ENCODE measurements around the gene AAK1.
"Not testable (repeated sequence)": the region's sequence is repeated elsewhere in the genome, so short reads cannot be mapped to it uniquely, and the experiment has no call there.

The AAK1 gene

GRCh38 chr2:69624131-69624530 lies 19.4 kb downstream of the AAK1 start:
- peaks cover 99% of the 10 kb centered on the region for H3K79me2 ChIP-seq (ENCODE audit: insufficient read depth, low read length)
- H3K9me3 ChIP-seq (ENCODE audit: insufficient read depth, low read length, severe bottlenecking): no peaks in the 10 kb centered on the region
- peaks cover 77% of the 10 kb centered on the region for H4K20me1 ChIP-seq (ENCODE audit: insufficient read depth, low read length)
- H3K4me3 ChIP-seq (ENCODE audit: low read depth in 1 of 2, low read length in 2 of 2): no peak overlapping the region
- no peaks in the 10 kb centered on the region for H3K27me3 ChIP-seq (ENCODE audit: insufficient read depth, low read length, poor library complexity)
- no peak overlapping the region for H3K4me2 ChIP-seq (ENCODE audit: insufficient read depth, low read length)
- ATAC-seq (ENCODE audit: insufficient read depth, low read depth) (no peak), DNase-seq (no peak)
- H3K36me3 ChIP-seq (ENCODE audit: insufficient read depth, low read length): peaks cover 26% of the 10 kb centered on the region
- no peak overlapping the region for H2AFZ ChIP-seq (ENCODE audit: low read depth, low read length)
- no peak overlapping the region for H3K9ac ChIP-seq (ENCODE audit: low read depth, low read length)
- peaks cover 72% of the 10 kb centered on the region for H3K4me1 ChIP-seq (ENCODE audit: insufficient read depth, low read length)
- H3K27ac ChIP-seq (ENCODE audit: low read length): no peak overlapping the region
- TF ChIP-seq CTCF (IDR thresholded peaks at IDR 0.05; ENCODE audit: borderline replicate concordance, extremely low read depth, low read length, poor library complexity, severe bottlenecking) (no peak), EZH2 (IDR thresholded peaks at IDR 0.05; ENCODE audit: borderline replicate concordance, low read depth, low read length, severe bottlenecking) (no peak)

GRCh38 chr2:69623236-69623635 lies 20.3 kb downstream of the AAK1 start:
- Histone ChIP-seq H2AFZ (ENCODE audit: low read depth, low read length) (no peak overlapping the region), H3K79me2 (ENCODE audit: insufficient read depth, low read length) (peaks cover 99% of the 10 kb centered on the region), H3K4me2 (ENCODE audit: insufficient read depth, low read length) (no peak overlapping the region), H3K9ac (ENCODE audit: low read depth, low read length) (no peak overlapping the region), H3K9me3 (ENCODE audit: insufficient read depth, low read length, severe bottlenecking) (no peaks in the 10 kb centered on the region), H3K27ac (ENCODE audit: low read length) (peak overlapping the region; percentile 20; the same call in 1 of the 2 replicates), H4K20me1 (ENCODE audit: insufficient read depth, low read length) (peaks cover 77% of the 10 kb centered on the region), H3K4me3 (ENCODE audit: low read depth in 1 of 2, low read length in 2 of 2) (no peak overlapping the region), H3K4me1 (ENCODE audit: insufficient read depth, low read length) (peaks cover 73% of the 10 kb centered on the region), H3K36me3 (ENCODE audit: insufficient read depth, low read length) (peaks cover 35% of the 10 kb centered on the region), H3K27me3 (ENCODE audit: insufficient read depth, low read length, poor library complexity) (no peaks in the 10 kb centered on the region)
- DNase-seq (no peak), ATAC-seq (ENCODE audit: insufficient read depth, low read depth) (no peak)
- TF ChIP-seq CTCF (IDR thresholded peaks at IDR 0.05; ENCODE audit: borderline replicate concordance, extremely low read depth, low read length, poor library complexity, severe bottlenecking) (no peak), EZH2 (IDR thresholded peaks at IDR 0.05; ENCODE audit: borderline replicate concordance, low read depth, low read length, severe bottlenecking) (no peak)

- H3K4me3 ChIP-seq (ENCODE audit: low read depth in 1 of 2, low read length in 2 of 2); H3K9ac ChIP-seq (ENCODE audit: low read depth, low read length); H3K4me2 ChIP-seq (ENCODE audit: insufficient read depth, low read length); H3K27ac ChIP-seq (ENCODE audit: low read length); H3K9me3 ChIP-seq (ENCODE audit: insufficient read depth, low read length, severe bottlenecking); H2AFZ ChIP-seq (ENCODE audit: low read depth, low read length); H3K27me3 ChIP-seq (ENCODE audit: insufficient read depth, low read length, poor library complexity); DNase-seq; ATAC-seq (ENCODE audit: insufficient read depth, low read depth): not testable (repeated sequence)
- Histone ChIP-seq H3K79me2 (ENCODE audit: insufficient read depth, low read length) (peaks cover 99% of the 10 kb centered on the region), H3K4me1 (ENCODE audit: insufficient read depth, low read length) (peaks cover 74% of the 10 kb centered on the region), H4K20me1 (ENCODE audit: insufficient read depth, low read length) (peaks cover 76% of the 10 kb centered on the region), H3K36me3 (ENCODE audit: insufficient read depth, low read length) (peaks cover 37% of the 10 kb centered on the region)
Observed at GRCh38 chr2:69622805-69623204, 20.7 kb downstream of the AAK1 start.

GRCh38 chr2:69622017-69622540 lies 21.5 kb downstream of the AAK1 start:
- ATAC-seq (ENCODE audit: insufficient read depth, low read depth); H3K27me3 ChIP-seq (ENCODE audit: insufficient read depth, low read length, poor library complexity); H3K4me3 ChIP-seq (ENCODE audit: low read depth in 1 of 2, low read length in 2 of 2); H2AFZ ChIP-seq (ENCODE audit: low read depth, low read length); H3K4me2 ChIP-seq (ENCODE audit: insufficient read depth, low read length); H3K9ac ChIP-seq (ENCODE audit: low read depth, low read length); DNase-seq; H3K9me3 ChIP-seq (ENCODE audit: insufficient read depth, low read length, severe bottlenecking); H3K27ac ChIP-seq (ENCODE audit: low read length): not testable (repeated sequence)
- Histone ChIP-seq H3K79me2 (ENCODE audit: insufficient read depth, low read length) (peaks cover 99% of the 10 kb centered on the region), H3K4me1 (ENCODE audit: insufficient read depth, low read length) (peaks cover 68% of the 10 kb centered on the region), H4K20me1 (ENCODE audit: insufficient read depth, low read length) (peaks cover 77% of the 10 kb centered on the region), H3K36me3 (ENCODE audit: insufficient read depth, low read length) (peaks cover 39% of the 10 kb centered on the region)
